Neuronal stem cell (in vitro differentiated cells): Measurements from ENCODE around the gene VASP.

ENCODE experiments used
- DNase-seq: peaks from one replicate; pipeline ENCODE4 v3.0.0-alpha.2; 2013; ENCODE audit warnings: low spot score
- H2AFZ ChIP-seq: one replicate; pipeline ENCODE4 v1.6.1; 2013; ENCODE audit warnings: mild to moderate bottlenecking, low read length, inconsistent platforms
- H2AK5ac ChIP-seq: 2 replicates; pipeline ENCODE4 v1.6.1; 2013; ENCODE audit warnings: low read depth, mild to moderate bottlenecking, inconsistent platforms, low read length, moderate library complexity, mixed read lengths
- H2BK120ac ChIP-seq: 2 replicates; pipeline ENCODE4 v1.6.1; 2013; ENCODE audit warnings: low read depth, mild to moderate bottlenecking, inconsistent platforms, low read length, moderate library complexity, mixed read lengths
- H2BK12ac ChIP-seq: one replicate; pipeline ENCODE4 v1.6.1; 2013; ENCODE audit warnings: low read length, inconsistent platforms
- H2BK15ac ChIP-seq: 2 replicates; pipeline ENCODE4 v1.6.1; 2013; ENCODE audit warnings: mild to moderate bottlenecking, low read length, inconsistent platforms, mixed read lengths
- H2BK5ac ChIP-seq: one replicate; pipeline ENCODE4 v1.6.1; 2013; ENCODE audit warnings: inconsistent platforms, mild to moderate bottlenecking, low read length, moderate library complexity
- H3K14ac ChIP-seq: one replicate; pipeline ENCODE4 v1.6.1; 2013; ENCODE audit warnings: low read length, inconsistent platforms
- H3K18ac ChIP-seq: 2 replicates; pipeline ENCODE4 v1.6.1; 2013; ENCODE audit warnings: low read length, inconsistent platforms
- H3K23ac ChIP-seq: 2 replicates; pipeline ENCODE4 v1.6.1; 2013; ENCODE audit warnings: low read depth, mild to moderate bottlenecking, mixed read lengths, low read length, inconsistent platforms; ENCODE audit not compliant: poor library complexity
- H3K27ac ChIP-seq: replicated peaks from 3 replicates; pipeline ENCODE4 v1.5.1; 2013; ENCODE audit warnings: low read length, inconsistent platforms
- H3K27me3 ChIP-seq, 3 experiments: 2 replicates each; pipeline ENCODE4 v1.6.1; 2013; ENCODE audit warnings: low read length in 3 of 3, mild to moderate bottlenecking in 2 of 3, inconsistent platforms in 1 of 3, low read depth in 1 of 3, mixed read lengths in 1 of 3, moderate library complexity in 1 of 3; ENCODE audit not compliant: control insufficient read depth in 3 of 3, insufficient read depth in 3 of 3
- H3K36me3 ChIP-seq, 2 donors: replicated peaks in 1 of 2; 2 replicates each; pipeline ENCODE4 v1.6.1; 2013; ENCODE audit warnings: low read length in 2 of 2; ENCODE audit not compliant: control insufficient read depth in 2 of 2, insufficient read depth in 2 of 2
- H3K4ac ChIP-seq: 2 replicates; pipeline ENCODE4 v1.6.1; 2013; ENCODE audit warnings: inconsistent platforms, mild to moderate bottlenecking, low read length, moderate library complexity
- H3K4me1 ChIP-seq, 2 donors: 1 replicate in 1 of 2; 2 replicates in 1 of 2; pipeline ENCODE4 v1.6.1; 2013; ENCODE audit warnings: low read length in 2 of 2, low read depth in 1 of 2; ENCODE audit not compliant: control insufficient read depth in 2 of 2, insufficient read depth in 1 of 2
- H3K4me2 ChIP-seq: one replicate; pipeline ENCODE4 v1.6.1; 2013; ENCODE audit warnings: mild to moderate bottlenecking, low read length, inconsistent platforms; ENCODE audit not compliant: insufficient read depth, poor library complexity, severe bottlenecking
- H3K4me3 ChIP-seq, 2 donors: 2 replicates each; pipeline ENCODE4 v1.5.1; 2013; ENCODE audit warnings: low read length in 2 of 2, mild to moderate bottlenecking in 2 of 2, inconsistent platforms in 1 of 2, moderate library complexity in 1 of 2
- H3K79me1 ChIP-seq: one replicate; pipeline ENCODE4 v1.6.1; 2013; ENCODE audit warnings: low read depth, mild to moderate bottlenecking, inconsistent platforms, low read length, moderate library complexity
- H3K9ac ChIP-seq: one replicate; pipeline ENCODE4 v1.6.1; 2013; ENCODE audit warnings: mild to moderate bottlenecking, low read depth, low read length, inconsistent platforms; ENCODE audit not compliant: poor library complexity
- H3K9me3 ChIP-seq, 2 donors: replicated peaks in 1 of 2; 2 replicates each; pipeline versions ENCODE3 to v1.6.1; 2013; ENCODE audit warnings: low read length in 2 of 2, mild to moderate bottlenecking in 2 of 2, inconsistent platforms in 1 of 2, low read depth in 1 of 2, mixed read lengths in 1 of 2, moderate library complexity in 1 of 2; ENCODE audit not compliant: control insufficient read depth in 2 of 2, insufficient read depth in 1 of 2
- H4K8ac ChIP-seq: one replicate; pipeline ENCODE4 v1.6.1; 2013; ENCODE audit warnings: low read depth, mild to moderate bottlenecking, inconsistent platforms, low read length, moderate library complexity
- H4K91ac ChIP-seq: one replicate; pipeline ENCODE4 v1.6.1; 2013; ENCODE audit warnings: low read length, low read depth, mild to moderate bottlenecking, inconsistent platforms; ENCODE audit not compliant: poor library complexity
- WGBS, 2 donors: extraction: QIAGEN DNeasy Blood & Tissue Kit; methylation state at CpG; one replicate each; pipeline ENCODE4 v1.1.7; 2013; ENCODE audit warnings: missing lambda C conversion rate in 2 of 2, mixed read lengths in 1 of 2; ENCODE audit not compliant: insufficient read length in 2 of 2, insufficient replicate concordance in 1 of 2; ENCODE audit errors: extremely low coverage in 2 of 2; 5-methylcytosine and 5-hydroxymethylcytosine counted together

Gene VASP

GRCh38 chr19:45505996-45506245, 1.4 kb upstream of the VASP start:
- H3K27me3 ChIP-seq, result peaks cover 0 to 22% (median 0%) of the 10 kb centered on the region in 3 experiments
- no peak overlapping the region for H2BK120ac ChIP-seq
- no peak overlapping the region for H3K27ac ChIP-seq
- H4K8ac ChIP-seq, result no peak overlapping the region
- peaks cover 8% of the 10 kb centered on the region for H3K79me1 ChIP-seq
- H3K9me3 ChIP-seq, result no peaks in the 10 kb centered on the region
- no peak overlapping the region for H3K9ac ChIP-seq
- WGBS, 2 donors, result no CpG with 5 or more reads among the region's 5 CpGs
- H3K4me3 ChIP-seq, result peak overlapping the region; percentile 43 to 97
- H3K4me1 ChIP-seq, result peaks cover 5 to 18% of the 10 kb centered on the region in 2 donors
- no peak for DNase-seq
- peak overlapping the region; percentile 42 for H2BK5ac ChIP-seq
- H3K4me2 ChIP-seq, result peak overlapping the region; percentile 51
- H2BK12ac ChIP-seq, result no peak overlapping the region
- peak overlapping the region; percentile 84 for H2AFZ ChIP-seq
- H3K18ac ChIP-seq, result peak overlapping the region; percentile 52
- H2BK15ac ChIP-seq, result peak overlapping the region; percentile 96
- no peak overlapping the region for H3K14ac ChIP-seq
- H3K36me3 ChIP-seq, result no peaks in the 10 kb centered on the region
- no peak overlapping the region for H3K4ac ChIP-seq
- H4K91ac ChIP-seq, result no peak overlapping the region
- no peak overlapping the region for H3K23ac ChIP-seq
- H2AK5ac ChIP-seq, result peak overlapping the region; percentile 32

- no peak overlapping the region for H4K8ac ChIP-seq
- H3K9me3 ChIP-seq, result no peaks in the 10 kb centered on the region
- H2AK5ac ChIP-seq, result peak overlapping the region; percentile 32
- no peak overlapping the region for H3K4ac ChIP-seq
- H3K23ac ChIP-seq, result peak overlapping the region; percentile 67
- peaks cover 0 to 4% of the 10 kb centered on the region in 2 donors for H3K36me3 ChIP-seq
- peaks cover 0 to 17% (median 0%) of the 10 kb centered on the region in 3 experiments for H3K27me3 ChIP-seq
- H2AFZ ChIP-seq, result peak overlapping the region; percentile 84
- no peak overlapping the region for H2BK120ac ChIP-seq
- peak; percentile 88 for DNase-seq
- H3K79me1 ChIP-seq, result peaks cover 8% of the 10 kb centered on the region
- H3K4me3 ChIP-seq, result peak overlapping the region; percentile 97 to 100
- H3K4me2 ChIP-seq, result peak overlapping the region; percentile 91
- no CpG with 5 or more reads among the region's 47 CpGs for WGBS, 2 donors
- H3K18ac ChIP-seq, result peak overlapping the region; percentile 85
- no peak overlapping the region for H3K9ac ChIP-seq
- peak overlapping the region; percentile 96 for H2BK15ac ChIP-seq
- H2BK12ac ChIP-seq, result no peak overlapping the region
- peak overlapping the region; percentile 77 for H3K27ac ChIP-seq
- H2BK5ac ChIP-seq, result peak overlapping the region; percentile 93
- H3K4me1 ChIP-seq, result peaks cover 5 to 18% of the 10 kb centered on the region in 2 donors
- H3K14ac ChIP-seq, result no peak overlapping the region
- H4K91ac ChIP-seq, result no peak overlapping the region
Observed at GRCh38 chr19:45506246-45506988, 862 bp upstream of the VASP start.

GRCh38 chr19:45507872-45508416, 665 bp downstream of the VASP start:
- Histone ChIP-seq H3K9me3 (no peaks in the 10 kb centered on the region), H3K4me1 (peaks cover 5 to 18% of the 10 kb centered on the region in 2 donors), H3K18ac (peak overlapping the region; percentile 80), H3K9ac (peak overlapping the region; percentile 44), H2BK5ac (no peak overlapping the region), H3K27ac (no peak overlapping the region), H3K79me1 (peaks cover 8% of the 10 kb centered on the region), H3K4ac (no peak overlapping the region), H2AK5ac (peak overlapping the region; percentile 99), H4K8ac (no peak overlapping the region), H2AFZ (peak overlapping the region; percentile 84), H3K36me3 (peaks cover 0 to 4% of the 10 kb centered on the region in 2 donors), H2BK15ac (peak overlapping the region; percentile 52), H3K14ac (no peak overlapping the region), H3K27me3 (peaks cover 0 to 5% (median 0%) of the 10 kb centered on the region in 3 experiments), H2BK12ac (no peak overlapping the region), H4K91ac (no peak overlapping the region), H3K23ac (peak overlapping the region; percentile 97), H3K4me2 (peak overlapping the region; percentile 91), H3K4me3 (peak overlapping the region; percentile 97 to 100), H2BK120ac (no peak overlapping the region)
- no peak for DNase-seq
- WGBS, 2 donors, result no CpG with 5 or more reads among the region's 22 CpGs

- Histone ChIP-seq H2BK5ac (peak overlapping the region; percentile 0), H3K4ac (no peak overlapping the region), H4K8ac (no peak overlapping the region), H2AK5ac (peak overlapping the region; percentile 99), H3K27me3 (peaks cover 0 to 5% (median 0%) of the 10 kb centered on the region in 3 experiments), H3K23ac (no peak overlapping the region), H2BK12ac (no peak overlapping the region), H2BK120ac (no peak overlapping the region), H2BK15ac (no peak overlapping the region), H3K79me1 (peaks cover 8% of the 10 kb centered on the region), H2AFZ (peak overlapping the region; percentile 84), H3K36me3 (peaks cover 0 to 4% of the 10 kb centered on the region in 2 donors), H3K9ac (peak overlapping the region; percentile 72), H3K18ac (peak overlapping the region; percentile 85), H3K4me1 (peaks cover 5 to 18% of the 10 kb centered on the region in 2 donors), H3K14ac (no peak overlapping the region), H3K4me2 (peak overlapping the region; percentile 91), H3K27ac (peak overlapping the region; percentile 23), H3K9me3 (no peaks in the 10 kb centered on the region), H3K4me3 (peak overlapping the region; percentile 97 to 100), H4K91ac (no peak overlapping the region)
- DNase-seq, result no peak
- WGBS, 2 donors, result no CpG with 5 or more reads among the region's 26 CpGs
Observed at GRCh38 chr19:45508417-45508860, 1.2 kb downstream of the VASP start.
